PC-3 (cell line): Measurements from ENCODE around the gene ODAM.

Source experiments
- CTCF ChIP-seq: fragments of 300-600 bp; sonication (generic); conservative IDR thresholded peaks from 2 replicates; pipeline ENCODE4 v1.5.1; 2017; ENCODE audit warnings: antibody characterized with exemption, low read depth, mild to moderate bottlenecking, low read length
- EZH2 ChIP-seq: fragments of 300-600 bp; sonication (generic); IDR thresholded peaks from one replicate; pipeline ENCODE4 v1.6.1; 2017; ENCODE audit warnings: antibody characterized with exemption, mild to moderate bottlenecking, low read length; ENCODE audit not compliant: unreplicated experiment
- EZH2phosphoT487 ChIP-seq: fragments of 300-600 bp; sonication (generic); IDR thresholded peaks from 2 replicates; pipeline ENCODE4 v1.6.1; 2018; ENCODE audit warnings: mild to moderate bottlenecking, antibody characterized with exemption, low read length, borderline replicate concordance

GRCh38 chr4:70239131-70239883 is 43.8 kb downstream of the ODAM start:
- TF ChIP-seq CTCF, result no peak
- TF ChIP-seq EZH2phosphoT487, result no peak
- TF ChIP-seq EZH2, result no peak
